GM12878 (cell line): Measurements from ENCODE around the gene DDAH1. TPM values are rescaled to one million over a fixed set of nuclear protein-coding genes. Genes with fewer than 3 reads are reported as not detected.

Experiments used
- ATAC-seq: fragments of 200-7000 bp; cut with Tn5 transposase; 3 replicates; pipeline ENCODE4 v1.9.1; 2020; ENCODE audit warnings: mild to moderate bottlenecking, moderate library complexity
- BruUV-seq: library from RNA; stranded (reverse); fragments of 400-500 nt; replicated peaks from 2 replicates; lab custom pipeline; 2021; lab: Mats Ljungman, UMichigan
- CTCF ChIA-PET: fragments of 300-600 bp; sonication (Branson Sonifier 250); formaldehyde crosslinking; extraction: SDS; loops from one replicate; lab custom pipeline; 2021; ENCODE audit warnings: inconsistent platforms; lab: Yijun Ruan, JAX
- POLR2A ChIA-PET: fragments of 350-600 bp; formaldehyde crosslinking; extraction: SDS; loops from one replicate; lab custom pipeline; 2021; ENCODE audit warnings: inconsistent platforms; lab: Charles Lee
- RAD21 ChIA-PET: fragments of 300-600 bp; sonication (Branson Sonifier 250); formaldehyde crosslinking; loops from one replicate; lab custom pipeline; 2023; ENCODE audit warnings: antibody characterized with exemption; ENCODE audit not compliant: unreplicated experiment; lab: Charles Lee
- SMC1A ChIA-PET: fragments of 300-600 bp; sonication (Branson Sonifier 250); formaldehyde crosslinking; loops from one replicate; lab custom pipeline; 2023; ENCODE audit not compliant: unreplicated experiment, uncharacterized antibody; lab: Charles Lee
- DNase-seq: peaks from one replicate; pipeline ENCODE4 v3.0.0-alpha.2; 2011; ENCODE audit warnings: low read depth, low spot score
- FAIRE-seq: peaks from 3 replicates; lab custom pipeline; 2011; peaks lifted over from hg19 to GRCh38; lab: Jason Lieb, UNC
- H2AFZ ChIP-seq: 2 replicates; pipeline ENCODE4 v1.6.0; 2011; ENCODE audit warnings: low read depth, low read length, control low read depth; ENCODE audit not compliant: control insufficient read depth
- H3K27ac ChIP-seq: 2 replicates; pipeline ENCODE4 v1.5.1; 2011; ENCODE audit warnings: control low read depth; ENCODE audit not compliant: control insufficient read depth, insufficient read depth
- H3K27me3 ChIP-seq, 2 experiments: replicated peaks in 1 of 2; 2 replicates each; pipeline versions ENCODE4 v1.6.0 to v1.6.1; 2011; ENCODE audit warnings: low read length in 1 of 2; ENCODE audit not compliant: control insufficient read depth in 2 of 2, insufficient read depth in 2 of 2
- H3K36me3 ChIP-seq, 2 experiments: 2 replicates each; pipeline ENCODE4 v1.5.1; 2011; ENCODE audit warnings: low read length in 1 of 2; ENCODE audit not compliant: control insufficient read depth in 2 of 2, insufficient read depth in 2 of 2
- H3K4me1 ChIP-seq: 2 replicates; pipeline ENCODE4 v1.6.1; 2011; ENCODE audit warnings: mild to moderate bottlenecking, low read length, moderate library complexity, mixed read lengths; ENCODE audit not compliant: control insufficient read depth, insufficient read depth
- H3K4me2 ChIP-seq: 2 replicates; pipeline ENCODE4 v1.6.0; 2011; ENCODE audit warnings: control low read depth; ENCODE audit not compliant: control insufficient read depth, insufficient read depth
- H3K4me3 ChIP-seq: fragments of 200-600 bp; sonication (generic); 2 replicates; pipeline ENCODE4 v1.5.1; 2016
- H3K79me2 ChIP-seq: 2 replicates; pipeline ENCODE4 v1.6.0; 2011; ENCODE audit warnings: low read length; ENCODE audit not compliant: control insufficient read depth, insufficient read depth
- H3K9ac ChIP-seq: 2 replicates; pipeline ENCODE4 v1.8.0; 2011; ENCODE audit warnings: low read length, control low read depth, mixed read lengths; ENCODE audit not compliant: control insufficient read depth, insufficient read depth
- H3K9me3 ChIP-seq: replicated peaks from 3 replicates; pipeline ENCODE4 v1.5.1; 2011; ENCODE audit warnings: mild to moderate bottlenecking, low read length; ENCODE audit not compliant: control insufficient read depth, insufficient read depth
- H4K20me1 ChIP-seq: 2 replicates; pipeline ENCODE4 v1.6.0; 2011; ENCODE audit not compliant: control insufficient read depth, insufficient read depth
- E4F1 ChIP-seq: fragments of 450-650 bp; IDR thresholded peaks from 2 replicates; pipeline ENCODE4 v1.6.1; 2018; ENCODE audit warnings: borderline replicate concordance, mild to moderate bottlenecking; ENCODE audit not compliant: partially characterized antibody
- GATAD2B ChIP-seq: fragments of 450-650 bp; conservative IDR thresholded peaks from 2 replicates; pipeline ENCODE4 v1.6.1; 2017; ENCODE audit warnings: low read depth, mild to moderate bottlenecking, moderate library complexity
- KLF5 ChIP-seq: fragments of 450-650 bp; IDR thresholded peaks from 2 replicates; pipeline ENCODE4 v1.6.1; 2014; ENCODE audit warnings: mild to moderate bottlenecking; ENCODE audit not compliant: partially characterized antibody
- NR2F1 ChIP-seq: fragments of 450-650 bp; conservative IDR thresholded peaks from 2 replicates; pipeline ENCODE4 v1.6.1; 2017; ENCODE audit warnings: mild to moderate bottlenecking
- SMAD1 ChIP-seq: fragments of 450-650 bp; IDR thresholded peaks from 2 replicates; pipeline ENCODE4 v1.6.1; 2018; ENCODE audit warnings: mild to moderate bottlenecking, low read depth; ENCODE audit not compliant: partially characterized antibody
- SREBF1 ChIP-seq: IDR thresholded peaks from 2 replicates; pipeline ENCODE4 v1.6.1; 2012; ENCODE audit warnings: mild to moderate bottlenecking, low read length
- SRF ChIP-seq, 2 experiments: IDR thresholded peaks; 2 replicates each; pipeline ENCODE4 v1.6.1; 2011; ENCODE audit warnings: low read depth in 2 of 2, low read length in 2 of 2, mild to moderate bottlenecking in 1 of 2, moderate library complexity in 1 of 2
- TCF12 ChIP-seq: IDR thresholded peaks from 2 replicates; pipeline ENCODE4 v1.6.1; 2011; ENCODE audit warnings: low read depth, mild to moderate bottlenecking, low read length
- TCF7 ChIP-seq: IDR thresholded peaks from 2 replicates; pipeline ENCODE4 v1.6.1; 2014; ENCODE audit warnings: antibody characterized with exemption, borderline replicate concordance
- YY1 ChIP-seq: IDR thresholded peaks from 2 replicates; pipeline ENCODE4 v1.6.1; 2011; ENCODE audit warnings: low read depth, mild to moderate bottlenecking, low read length
- ZNF217 ChIP-seq: fragments of 450-650 bp; IDR thresholded peaks from 2 replicates; pipeline ENCODE4 v1.6.1; 2017; ENCODE audit warnings: antibody characterized with exemption, mild to moderate bottlenecking
- ZSCAN29 ChIP-seq: fragments of 450-650 bp; IDR thresholded peaks from 2 replicates; pipeline ENCODE4 v1.6.1; 2017; ENCODE audit warnings: mild to moderate bottlenecking, moderate library complexity
- WGBS: methylation state at CpG from one replicate; pipeline ENCODE4 v1.1.6; 2016; ENCODE audit warnings: low lambda C conversion rate; ENCODE audit not compliant: insufficient replicate concordance, insufficient coverage; ENCODE audit errors: missing lambda C conversion rate; 5-methylcytosine and 5-hydroxymethylcytosine counted together
- in situ Hi-C: fragments of 300-500 bp; cut with MboI; formaldehyde crosslinking; loops from 9 replicates; pipeline ENCODE4 v1.14.3; 2018; ENCODE audit warnings: mixed read lengths
- intact Hi-C: fragments of 100-400 bp; cut with micrococcal nuclease; formaldehyde crosslinking; loops from one replicate; pipeline ENCODE4 v1.14.2; 2022; ENCODE audit not compliant: unreplicated experiment
- polyA plus RNA-seq, 11 experiments: library from polyadenylated mRNA; depleted of rRNA in 4 of 11; unstranded in 6 of 11; stranded (reverse) in 5 of 11; fragments of >200 nt; fragmentation: Nextera tagmentation in 4 of 11; fragmentation: Illumina TruSeq in 1 of 11; extraction: Ambion mirVana in 4 of 11; extraction: Trizol in 1 of 11; gene quantifications; 1 replicate in 1 of 11; 2 replicates in 10 of 11; pipeline versions ENCODE4 v1.2.1 to v1.2.3, GENCODE V29; 2011 to 2016; ENCODE audit warnings: inconsistent platforms in 2 of 11, missing spikeins in 2 of 11, low read depth in 1 of 11
- total RNA-seq, 4 experiments: library from RNA; depleted of rRNA in 3 of 4; stranded (reverse); fragments of >200 nt in 3 of 4; fragmentation: Illumina TruSeq in 1 of 4; extraction: Trizol in 1 of 4; gene quantifications; 2 replicates each; pipeline versions ENCODE4 v1.2.1 to v1.2.3, GENCODE V29; 2013 to 2021

The DDAH1 gene
- total and polyA plus RNA-seq, 10 of the 15 experiments (the other 5 are each of a cell fraction or from before 2014, with no cell fraction given), result 0.07 to 0.88 (median 0.27) TPM; not detected in 6

DNA sequence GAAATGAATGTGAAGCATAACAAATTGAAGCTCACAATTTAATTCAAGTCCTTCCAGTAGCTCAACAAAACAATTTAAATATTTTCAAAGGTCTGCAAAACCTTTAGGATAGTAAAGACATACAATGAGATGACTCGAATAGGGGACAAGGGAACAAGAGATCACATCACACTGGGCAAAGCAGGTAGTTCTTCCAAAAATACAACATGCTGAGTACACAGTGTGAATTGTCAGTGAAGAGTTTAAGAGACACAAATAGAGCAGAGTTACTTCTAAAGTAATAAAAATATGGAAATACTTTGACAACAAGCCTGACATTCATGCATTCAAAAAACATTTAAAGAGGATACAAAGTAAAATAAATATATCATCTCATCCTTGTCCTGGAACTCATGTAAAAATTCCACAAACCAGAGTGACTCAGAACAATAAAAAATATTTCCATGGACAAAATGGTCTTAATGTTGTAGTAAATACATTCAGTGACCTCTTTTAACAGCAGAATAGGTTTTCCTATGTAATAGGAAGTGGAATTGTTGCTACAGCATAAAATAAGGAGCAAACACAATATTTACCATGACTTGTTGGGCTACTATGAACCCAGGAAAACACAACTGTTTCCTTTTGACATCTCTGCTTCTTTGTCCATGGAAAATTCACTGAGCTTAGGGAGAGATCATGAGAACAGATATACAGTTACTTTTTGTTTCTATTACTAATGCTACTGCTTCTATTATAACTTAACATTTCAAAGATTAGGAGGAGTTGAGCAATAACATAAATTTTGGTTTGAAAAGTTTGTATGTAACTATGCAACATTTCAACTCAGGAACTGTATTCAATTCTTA is 104.9 kb downstream of the DDAH1 start (continued):
- TF ChIP-seq ZNF217 (no peak), GATAD2B (no peak), TCF7 (no peak)
- TF ChIP-seq, all 136 proteins: peak for 0

DNA sequence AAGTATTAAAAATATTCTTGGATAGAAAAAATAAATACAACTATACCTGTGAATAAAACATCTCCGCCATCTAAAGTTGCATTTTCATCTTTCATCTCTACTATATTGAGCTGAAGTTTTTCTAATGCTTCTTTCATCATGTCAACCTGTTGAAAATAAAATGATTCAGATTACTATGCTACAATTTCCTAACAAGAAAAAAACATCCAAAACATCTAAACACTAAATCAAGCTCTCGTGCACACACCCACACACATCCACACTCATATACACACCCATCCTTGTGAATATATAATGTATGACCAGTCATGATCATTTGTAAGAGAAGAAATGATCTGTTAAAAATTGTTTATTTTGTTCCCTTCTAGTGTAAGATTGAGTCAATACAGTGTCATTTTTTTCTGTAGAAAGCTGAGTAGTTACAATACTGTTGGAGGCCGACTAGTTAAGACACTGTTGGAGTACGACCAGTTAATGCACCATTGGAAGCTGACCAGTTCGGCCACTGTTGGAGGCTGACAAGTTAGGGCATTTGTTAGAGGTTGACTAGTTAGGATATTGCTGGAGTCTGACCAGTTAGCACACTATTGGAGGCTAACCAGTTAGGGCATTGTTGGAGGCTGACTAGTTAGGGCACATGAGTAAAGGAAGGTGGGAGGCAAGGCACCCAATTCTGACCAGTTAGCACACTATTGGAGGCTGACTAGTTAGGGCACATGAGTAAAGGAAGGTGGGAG is 106.1 kb downstream of the DDAH1 start:
- Histone ChIP-seq H4K20me1 (no peaks in the 10 kb centered on the region), H3K4me2 (no peak overlapping the region), H3K27me3 (no peaks in the 10 kb centered on the region), H3K9ac (no peak overlapping the region), H3K36me3 (no peaks in the 10 kb centered on the region), H3K4me1 (no peaks in the 10 kb centered on the region), H3K4me3 (no peak overlapping the region), H3K27ac (no peak overlapping the region), H3K79me2 (no peaks in the 10 kb centered on the region), H3K9me3 (no peaks in the 10 kb centered on the region), H2AFZ (no peak overlapping the region)
- BruUV-seq, result no TSS peak
- CTCF ChIA-PET, result no interaction called here
- WGBS, result 82% methylated on average over 5 of the region's 5 CpGs
- in situ Hi-C loops, result no loop called here
- SMC1A ChIA-PET, result no interaction called here
- RAD21 ChIA-PET, result no interaction called here
- peak; percentile 27 for FAIRE-seq
- ATAC-seq, result no peak
- DNase-seq, result no peak
- intact Hi-C loops, result no loop called here
- no peak for TF ChIP-seq TCF12
- no peak for TF ChIP-seq SREBF1
- no peak for TF ChIP-seq YY1
- no peak for TF ChIP-seq ZSCAN29
- TF ChIP-seq NR2F1, result no peak
- TF ChIP-seq SRF (IDR thresholded peaks at IDR 0.05; ENCODE audit: low read depth in 2 of 2, low read length in 2 of 2), result no peak
- TF ChIP-seq KLF5, result no peak
- TF ChIP-seq SMAD1, result no peak
- TF ChIP-seq E4F1, result no peak
- POLR2A ChIA-PET, result no interaction called here
